ENCODE measurements around the gene SPOCK1.

Gene SPOCK1

DNA sequence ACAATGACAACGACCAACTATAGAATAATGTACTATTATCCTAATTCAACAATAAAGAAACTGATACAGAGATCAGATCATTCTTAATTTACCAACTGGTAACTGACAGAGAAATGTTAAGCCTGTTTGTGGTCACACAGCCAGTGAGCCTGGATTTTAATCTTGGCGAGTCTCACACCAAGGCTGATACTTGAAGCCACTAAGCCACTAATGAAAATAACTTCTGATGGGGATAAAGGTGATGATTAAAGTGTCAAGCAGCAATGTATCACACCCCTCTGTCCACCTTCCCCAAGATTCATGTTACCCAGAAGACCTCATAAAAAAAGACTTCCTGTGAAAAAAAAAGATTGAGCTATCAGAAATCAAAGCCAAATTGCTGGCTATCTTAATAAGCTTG, 350.5 kb downstream of the SPOCK1 start:
- Histone ChIP-seq H3K9ac (ENCODE audit: low read length) (no peak overlapping the region), H3K9me3 (ENCODE audit: low read length) (no peaks in the 10 kb centered on the region), H3K4me1 (ENCODE audit: insufficient read depth, low read length) (no peaks in the 10 kb centered on the region), H3K27ac (ENCODE audit: low read depth, low read length) (no peak overlapping the region), H3K36me3 (ENCODE audit: insufficient read depth, low read length) (no peaks in the 10 kb centered on the region), H3K4me3 (ENCODE audit: low read depth in 1 of 2, low read length in 2 of 2) (no peak overlapping the region), H3K27me3 (ENCODE audit: control insufficient read depth in 1 of 2, insufficient read depth in 2 of 2, low read length in 2 of 2) (no peaks in the 10 kb centered on the region)

DNA sequence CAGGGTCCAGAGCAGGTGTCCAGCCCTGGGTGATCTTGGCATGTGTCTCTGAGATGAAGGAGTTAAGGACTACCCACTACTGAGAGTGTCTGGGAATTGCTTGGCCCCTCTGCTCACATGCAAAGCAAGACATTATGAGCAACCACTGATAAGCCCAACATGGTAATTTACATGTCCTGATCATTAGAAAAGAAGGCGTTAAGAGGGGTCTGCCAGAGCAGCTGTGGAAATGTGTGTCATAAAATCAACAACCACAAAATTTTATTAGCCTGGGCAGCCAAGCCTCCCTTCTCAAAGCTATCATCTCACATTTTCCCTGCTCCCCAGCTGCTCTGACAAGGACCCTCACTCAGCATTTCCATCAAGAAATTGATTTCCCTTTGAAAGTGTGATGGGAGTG, 351.0 kb downstream of the SPOCK1 start:
- Histone ChIP-seq H3K4me3 (ENCODE audit: low read depth in 1 of 2, low read length in 2 of 2) (no peak overlapping the region), H3K27ac (ENCODE audit: low read depth, low read length) (no peak overlapping the region), H3K9ac (ENCODE audit: low read length) (no peak overlapping the region), H3K36me3 (ENCODE audit: insufficient read depth, low read length) (no peaks in the 10 kb centered on the region), H3K9me3 (ENCODE audit: low read length) (no peaks in the 10 kb centered on the region), H3K27me3 (ENCODE audit: control insufficient read depth in 1 of 2, insufficient read depth in 2 of 2, low read length in 2 of 2) (no peaks in the 10 kb centered on the region), H3K4me1 (ENCODE audit: insufficient read depth, low read length) (peaks cover 2% of the 10 kb centered on the region)

DNA sequence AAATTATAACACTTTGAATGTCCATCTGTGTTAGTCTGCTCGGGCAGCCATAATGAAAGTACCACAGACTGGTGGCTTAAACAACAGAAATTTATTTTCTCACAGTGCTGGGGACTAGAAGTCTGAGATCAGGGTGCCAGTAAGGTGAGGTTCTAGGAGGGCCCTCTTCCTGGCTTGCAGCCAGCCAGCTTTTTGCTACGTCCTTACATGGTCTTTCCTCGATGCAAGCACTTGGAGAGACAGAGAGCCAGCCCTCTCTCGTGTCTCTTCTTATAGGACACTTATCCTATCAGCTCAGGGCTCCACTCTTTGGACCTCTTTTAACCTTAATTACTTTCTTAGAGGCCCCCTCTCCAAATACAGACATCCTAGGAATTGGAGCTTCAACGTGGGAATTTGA, 351.8 kb downstream of the SPOCK1 start:
- no peaks in the 10 kb centered on the region for H3K27me3 ChIP-seq (ENCODE audit: control insufficient read depth in 1 of 2, insufficient read depth in 2 of 2, low read length in 2 of 2)
- no peaks in the 10 kb centered on the region for H3K9me3 ChIP-seq (ENCODE audit: low read length)
- H3K9ac ChIP-seq (ENCODE audit: low read length), result no peak overlapping the region
- peaks cover 9% of the 10 kb centered on the region for H3K4me1 ChIP-seq (ENCODE audit: insufficient read depth, low read length)
- H3K27ac ChIP-seq (ENCODE audit: low read depth, low read length), result no peak overlapping the region
- no peak overlapping the region for H3K4me3 ChIP-seq (ENCODE audit: low read depth in 1 of 2, low read length in 2 of 2)
- H3K36me3 ChIP-seq (ENCODE audit: insufficient read depth, low read length), result no peaks in the 10 kb centered on the region

DNA sequence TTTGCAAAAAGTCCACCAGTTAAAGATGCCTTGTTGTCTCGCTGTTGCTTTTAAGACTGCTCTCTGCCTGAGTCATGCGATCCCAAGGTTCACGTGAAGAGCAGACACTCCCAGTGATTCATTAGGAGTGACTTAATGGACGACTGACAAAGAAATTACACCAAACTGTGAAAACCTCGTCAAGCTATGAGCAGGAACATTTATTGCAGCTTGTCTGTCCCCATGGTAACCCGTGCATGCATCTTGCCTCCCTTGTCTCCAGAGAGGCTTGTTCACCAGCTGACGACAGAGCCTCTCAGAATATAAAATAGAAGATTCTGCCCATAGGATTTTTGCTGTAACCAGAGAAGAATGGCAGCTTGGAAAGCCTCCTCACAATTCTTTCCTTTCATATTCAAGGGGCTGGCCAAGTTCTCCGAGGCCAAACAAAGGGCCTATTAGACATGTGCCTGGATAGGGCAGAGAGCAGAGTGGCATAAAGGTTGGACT, 352.7 kb downstream of the SPOCK1 start:
- H3K27me3 ChIP-seq (ENCODE audit: control insufficient read depth in 1 of 2, insufficient read depth in 2 of 2, low read length in 2 of 2), result no peaks in the 10 kb centered on the region
- no peak overlapping the region for H3K27ac ChIP-seq (ENCODE audit: low read depth, low read length)
- H3K36me3 ChIP-seq (ENCODE audit: insufficient read depth, low read length), result no peaks in the 10 kb centered on the region
- no peaks in the 10 kb centered on the region for H3K9me3 ChIP-seq (ENCODE audit: low read length)
- no peak overlapping the region for H3K4me3 ChIP-seq (ENCODE audit: low read depth in 1 of 2, low read length in 2 of 2)
- peaks cover 14% of the 10 kb centered on the region for H3K4me1 ChIP-seq (ENCODE audit: insufficient read depth, low read length)
- no peak overlapping the region for H3K9ac ChIP-seq (ENCODE audit: low read length)

DNA sequence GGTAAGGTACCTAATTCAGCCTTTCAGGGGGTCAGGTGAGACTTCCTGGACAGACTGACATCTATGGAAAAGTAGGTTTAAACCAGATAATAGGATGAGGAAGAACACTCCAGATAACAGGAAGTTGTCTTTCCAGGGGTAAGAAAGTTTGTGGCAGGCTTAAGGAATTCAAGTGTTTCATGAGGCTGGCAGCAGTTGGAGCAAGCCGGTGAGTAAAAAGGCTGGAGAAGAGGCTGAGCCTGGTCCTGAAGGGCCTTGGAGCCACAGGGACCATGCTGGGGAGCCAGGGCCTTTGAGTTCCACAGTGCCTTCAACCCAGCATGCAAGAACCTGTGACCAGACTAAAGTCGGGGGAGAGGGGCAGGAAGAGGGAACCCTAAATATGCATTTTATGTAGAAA, 353.4 kb downstream of the SPOCK1 start:
- Histone ChIP-seq H3K4me1 (ENCODE audit: insufficient read depth, low read length) (peaks cover 14% of the 10 kb centered on the region), H3K4me3 (ENCODE audit: low read depth in 1 of 2, low read length in 2 of 2) (no peak overlapping the region), H3K9me3 (ENCODE audit: low read length) (no peaks in the 10 kb centered on the region), H3K27ac (ENCODE audit: low read depth, low read length) (no peak overlapping the region), H3K36me3 (ENCODE audit: insufficient read depth, low read length) (no peaks in the 10 kb centered on the region), H3K27me3 (ENCODE audit: control insufficient read depth in 1 of 2, insufficient read depth in 2 of 2, low read length in 2 of 2) (no peaks in the 10 kb centered on the region), H3K9ac (ENCODE audit: low read length) (no peak overlapping the region)

DNA sequence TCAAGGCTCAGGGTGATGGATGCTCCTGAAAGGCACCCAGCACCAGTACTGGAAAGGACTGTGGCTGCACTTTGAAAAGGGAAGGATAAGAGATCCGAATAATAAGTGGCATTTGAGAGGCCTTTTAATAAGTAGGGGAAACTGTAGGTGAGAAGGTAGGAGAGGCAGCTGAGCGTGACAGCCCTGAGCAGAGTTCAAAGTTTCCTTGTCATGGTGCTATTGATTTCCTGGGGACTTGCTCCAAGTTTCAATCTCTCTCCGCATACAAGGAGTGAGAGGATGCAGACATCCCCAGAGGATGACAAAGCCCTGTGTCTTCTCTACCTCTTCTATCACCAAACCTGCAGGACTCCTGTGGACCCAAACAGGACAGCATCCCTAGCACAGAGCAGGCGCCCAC, 354.5 kb downstream of the SPOCK1 start:
- Histone ChIP-seq H3K27me3 (ENCODE audit: control insufficient read depth in 1 of 2, insufficient read depth in 2 of 2, low read length in 2 of 2) (no peaks in the 10 kb centered on the region), H3K9me3 (ENCODE audit: low read length) (no peaks in the 10 kb centered on the region), H3K27ac (ENCODE audit: low read depth, low read length) (no peak overlapping the region), H3K4me1 (ENCODE audit: insufficient read depth, low read length) (peaks cover 14% of the 10 kb centered on the region), H3K9ac (ENCODE audit: low read length) (no peak overlapping the region), H3K36me3 (ENCODE audit: insufficient read depth, low read length) (no peaks in the 10 kb centered on the region), H3K4me3 (ENCODE audit: low read depth in 1 of 2, low read length in 2 of 2) (no peak overlapping the region)

DNA sequence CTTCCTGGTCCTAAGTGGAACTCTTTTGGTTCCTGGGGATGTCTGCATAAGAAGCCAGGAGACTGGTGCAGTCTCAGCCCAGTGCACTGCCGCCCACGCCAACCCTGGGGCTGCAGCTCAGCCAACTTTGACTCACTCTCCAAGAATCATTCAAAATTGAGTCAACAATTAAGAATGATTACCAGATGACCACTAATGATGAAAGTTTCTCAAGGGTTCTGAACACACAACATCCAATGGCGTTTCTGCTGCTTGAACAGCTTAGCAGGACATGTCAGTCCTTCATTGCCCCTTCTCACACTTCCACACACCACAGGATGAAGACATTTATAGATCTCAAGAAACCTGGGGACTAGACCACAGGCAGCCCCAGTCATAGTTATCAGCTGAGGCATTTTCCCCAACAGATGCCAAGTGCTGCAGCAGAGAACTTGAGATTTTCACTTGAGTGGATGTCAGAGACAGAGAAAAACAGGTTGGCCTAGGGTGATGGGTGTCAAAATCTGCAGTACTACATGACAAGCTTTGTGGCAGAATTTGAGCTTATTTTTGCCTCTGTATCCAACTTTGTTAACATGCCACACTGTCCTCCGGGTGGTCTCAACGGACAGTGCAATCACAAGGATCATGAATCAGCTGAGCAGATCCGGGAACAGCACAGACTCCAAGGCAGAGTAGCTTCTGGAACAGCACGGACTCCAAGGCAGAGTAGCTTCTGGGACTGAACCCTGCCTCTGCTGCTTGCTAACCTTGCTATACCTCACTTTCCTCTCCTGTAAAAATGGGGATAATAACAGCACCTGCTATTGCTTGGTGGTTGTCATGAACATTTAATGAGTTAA, 356.1 kb downstream of the SPOCK1 start:
- Histone ChIP-seq H3K9ac (ENCODE audit: low read length) (no peak overlapping the region), H3K27me3 (ENCODE audit: control insufficient read depth in 1 of 2, insufficient read depth in 2 of 2, low read length in 2 of 2) (no peaks in the 10 kb centered on the region), H3K4me3 (ENCODE audit: low read depth in 1 of 2, low read length in 2 of 2) (no peak overlapping the region), H3K36me3 (ENCODE audit: insufficient read depth, low read length) (no peaks in the 10 kb centered on the region), H3K4me1 (ENCODE audit: insufficient read depth, low read length) (peaks cover 14% of the 10 kb centered on the region), H3K9me3 (ENCODE audit: low read length) (no peaks in the 10 kb centered on the region), H3K27ac (ENCODE audit: low read depth, low read length) (no peak overlapping the region)

DNA sequence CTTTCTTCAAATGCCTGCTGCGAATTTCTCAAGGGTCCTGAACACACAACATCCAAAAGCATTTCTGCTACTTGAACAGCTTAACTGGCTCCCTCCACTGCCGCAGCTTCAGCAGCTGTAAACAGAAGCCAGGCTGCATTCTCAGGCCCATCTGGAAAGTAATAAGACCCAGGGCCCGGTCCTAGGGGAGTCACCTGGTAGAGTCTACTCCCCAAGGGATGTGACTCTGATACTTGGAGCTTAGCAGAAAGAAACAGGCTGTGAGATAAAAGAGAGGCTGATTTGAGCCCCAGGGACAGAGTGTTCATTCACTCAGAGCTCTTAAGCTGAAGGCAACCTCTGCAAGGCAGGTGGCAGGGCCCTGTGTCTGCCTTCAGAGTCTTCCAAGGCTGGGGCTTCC, 356.8 kb downstream of the SPOCK1 start:
- Histone ChIP-seq H3K27ac (ENCODE audit: low read depth, low read length) (peak overlapping the region; percentile 16), H3K27me3 (ENCODE audit: control insufficient read depth in 1 of 2, insufficient read depth in 2 of 2, low read length in 2 of 2) (no peaks in the 10 kb centered on the region), H3K9ac (ENCODE audit: low read length) (no peak overlapping the region), H3K4me3 (ENCODE audit: low read depth in 1 of 2, low read length in 2 of 2) (no peak overlapping the region), H3K4me1 (ENCODE audit: insufficient read depth, low read length) (peaks cover 14% of the 10 kb centered on the region), H3K9me3 (ENCODE audit: low read length) (no peaks in the 10 kb centered on the region), H3K36me3 (ENCODE audit: insufficient read depth, low read length) (no peaks in the 10 kb centered on the region)

DNA sequence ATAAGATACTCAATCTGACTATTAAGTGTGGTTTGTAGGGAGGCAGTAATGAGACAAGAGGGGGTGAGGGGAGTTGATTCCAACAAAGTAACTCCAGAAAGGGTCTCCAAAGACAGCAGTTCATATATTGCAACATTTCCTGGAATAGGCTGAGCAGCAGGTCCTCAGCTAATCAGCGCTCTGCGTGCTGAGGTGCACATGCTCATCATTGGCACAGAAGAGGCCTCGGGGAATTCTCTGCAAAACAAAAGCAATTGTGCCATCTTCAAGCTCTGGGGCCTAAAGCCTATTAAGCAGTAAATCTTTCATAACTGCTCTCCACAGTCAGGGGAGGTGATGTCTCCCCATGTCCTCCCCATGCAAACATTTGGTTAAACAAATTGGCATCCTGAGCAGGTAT, 357.3 kb downstream of the SPOCK1 start:
- H3K4me1 ChIP-seq (ENCODE audit: insufficient read depth, low read length), result peaks cover 14% of the 10 kb centered on the region
- H3K27ac ChIP-seq (ENCODE audit: low read depth, low read length), result no peak overlapping the region
- no peaks in the 10 kb centered on the region for H3K27me3 ChIP-seq (ENCODE audit: control insufficient read depth in 1 of 2, insufficient read depth in 2 of 2, low read length in 2 of 2)
- no peak overlapping the region for H3K4me3 ChIP-seq (ENCODE audit: low read depth in 1 of 2, low read length in 2 of 2)
- H3K9ac ChIP-seq (ENCODE audit: low read length), result no peak overlapping the region
- no peaks in the 10 kb centered on the region for H3K36me3 ChIP-seq (ENCODE audit: insufficient read depth, low read length)
- H3K9me3 ChIP-seq (ENCODE audit: low read length), result no peaks in the 10 kb centered on the region

DNA sequence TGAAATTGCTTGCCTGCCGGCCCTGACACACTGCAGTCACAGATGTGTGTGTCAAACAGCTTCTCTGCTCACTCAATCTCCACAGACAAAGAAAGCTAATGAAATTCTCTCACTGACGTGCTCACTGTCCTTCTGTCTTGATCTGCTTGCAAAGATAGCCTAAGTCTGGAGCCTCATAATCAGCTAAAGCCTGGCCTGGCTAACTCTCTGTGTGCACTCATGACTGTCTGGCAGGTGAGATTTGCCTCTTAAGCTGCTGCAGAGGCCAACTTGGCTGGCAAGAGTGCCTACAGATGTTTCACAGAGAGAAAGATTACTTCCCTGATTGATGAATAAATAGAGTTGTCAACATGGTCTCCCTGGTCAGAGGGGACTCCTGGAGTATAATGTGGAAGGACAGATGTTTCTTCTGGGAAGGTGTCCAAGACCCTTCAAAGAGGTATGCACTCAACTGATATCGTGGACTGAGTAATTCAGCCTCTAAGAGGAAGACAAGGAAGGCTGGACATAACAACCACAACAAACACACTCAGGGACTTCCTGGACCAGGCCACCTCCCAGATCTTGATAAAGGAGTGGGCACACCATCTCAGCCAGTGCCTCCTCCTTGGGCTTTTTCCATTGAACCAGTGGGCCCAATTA, 362.0 kb downstream of the SPOCK1 start:
- Histone ChIP-seq H3K4me3 (ENCODE audit: low read depth in 1 of 2, low read length in 2 of 2) (no peak overlapping the region), H3K36me3 (ENCODE audit: insufficient read depth, low read length) (no peaks in the 10 kb centered on the region), H3K27me3 (ENCODE audit: control insufficient read depth in 1 of 2, insufficient read depth in 2 of 2, low read length in 2 of 2) (no peaks in the 10 kb centered on the region), H3K9ac (ENCODE audit: low read length) (no peak overlapping the region), H3K27ac (ENCODE audit: low read depth, low read length) (no peak overlapping the region), H3K4me1 (ENCODE audit: insufficient read depth, low read length) (peaks cover 2% of the 10 kb centered on the region), H3K9me3 (ENCODE audit: low read length) (no peaks in the 10 kb centered on the region)

DNA sequence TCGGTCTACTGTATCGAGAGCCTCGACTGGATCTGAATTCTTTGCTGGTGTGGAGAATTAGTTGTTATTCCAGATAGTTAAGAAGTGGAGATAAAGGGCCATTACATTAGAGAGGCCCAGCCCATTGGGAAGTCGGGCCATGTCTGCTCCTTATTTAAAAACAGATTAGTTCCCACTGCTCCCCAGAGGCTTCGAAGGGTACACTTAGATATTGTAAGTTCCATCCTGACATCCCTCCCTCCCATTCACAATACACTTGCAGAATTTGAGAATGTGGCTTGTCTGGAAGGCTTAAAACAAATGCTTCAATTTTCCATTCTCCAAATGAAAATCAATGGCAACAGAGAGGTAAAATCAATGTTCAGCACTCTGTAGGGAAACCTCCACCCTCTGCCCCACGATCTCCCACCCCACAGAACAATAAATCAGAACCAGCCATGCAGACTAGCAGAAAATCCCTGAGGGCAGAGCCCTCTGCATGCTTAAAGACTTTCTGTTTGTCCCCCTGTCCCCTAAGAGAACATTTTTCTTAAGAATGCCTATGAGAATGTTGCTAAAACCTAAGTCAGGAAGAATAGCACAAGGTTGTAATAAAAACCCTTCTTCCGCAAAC, 364.1 kb downstream of the SPOCK1 start:
- Histone ChIP-seq H3K27me3 (ENCODE audit: control insufficient read depth in 1 of 2, insufficient read depth in 2 of 2, low read length in 2 of 2) (no peaks in the 10 kb centered on the region), H3K36me3 (ENCODE audit: insufficient read depth, low read length) (no peaks in the 10 kb centered on the region), H3K4me1 (ENCODE audit: insufficient read depth, low read length) (no peaks in the 10 kb centered on the region), H3K9me3 (ENCODE audit: low read length) (no peaks in the 10 kb centered on the region), H3K27ac (ENCODE audit: low read depth, low read length) (no peak overlapping the region), H3K4me3 (ENCODE audit: low read depth in 1 of 2, low read length in 2 of 2) (no peak overlapping the region), H3K9ac (ENCODE audit: low read length) (no peak overlapping the region)

All from muscle layer of colon (tissue), 2 donors.